ENCODE results near the gene TRIO.

DNA sequence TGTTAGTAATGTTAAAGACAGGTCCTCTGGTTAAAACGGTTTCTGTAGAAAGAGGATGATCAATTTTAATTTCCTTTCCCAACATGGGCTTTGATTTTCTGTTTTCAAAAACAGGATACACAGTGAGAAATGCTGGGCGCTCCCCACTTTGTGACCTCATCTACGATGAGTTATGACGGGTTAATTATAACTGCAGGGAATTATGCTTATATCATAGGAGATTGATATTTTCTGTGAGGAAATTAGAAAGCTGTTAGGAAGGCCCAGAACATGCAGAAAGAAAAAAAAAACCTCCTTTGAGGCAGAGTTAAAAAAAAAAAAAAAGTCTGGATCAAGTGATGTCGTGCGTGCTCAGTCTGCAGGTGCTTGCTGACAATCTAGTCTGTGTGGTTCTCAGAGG, 261.6 kb downstream of the TRIO start:
- TF ChIP-seq POLR2A (IDR thresholded peaks at IDR 0.05; ENCODE audit: low read depth) (no peak), EP300 (IDR thresholded peaks at IDR 0.05) (no peak)
